HG03095 (cell line): Measurements from ENCODE around the gene CEBPB.
"Not testable (repeated sequence)": the region's sequence is repeated elsewhere in the genome, so short reads cannot be mapped to it uniquely, and the experiment has no call there.

Experiments used
- ATAC-seq: cut with Tn5 transposase; IDR thresholded peaks from one replicate; pipeline ENCODE4 v1.9.1; 2021; ENCODE audit warnings: moderate library complexity; ENCODE audit not compliant: unreplicated experiment

The CEBPB gene

GRCh38 chr20:50192364-50193198 is 2.0 kb downstream of the CEBPB start:
- ATAC-seq = peak; percentile 29

GRCh38 chr20:50193199-50193835 is 2.7 kb downstream of the CEBPB start:
- no peak for ATAC-seq

GRCh38 chr20:50193836-50194421 is 3.3 kb downstream of the CEBPB start:
- no peak for ATAC-seq

- no peak for ATAC-seq
Observed at GRCh38 chr20:50194422-50194830, 3.8 kb downstream of the CEBPB start.

- no peak for ATAC-seq
Observed at GRCh38 chr20:50194831-50195523, 4.3 kb downstream of the CEBPB start.

- no peak for ATAC-seq
Observed at GRCh38 chr20:50195524-50196120, 5.0 kb downstream of the CEBPB start.

GRCh38 chr20:50196248-50196647 is 5.6 kb downstream of the CEBPB start:
- no peak for ATAC-seq

GRCh38 chr20:50196896-50197295 is 6.3 kb downstream of the CEBPB start:
- no peak for ATAC-seq

GRCh38 chr20:50197463-50198179 is 7.0 kb downstream of the CEBPB start:
- no peak for ATAC-seq

GRCh38 chr20:50198180-50198666 is 7.6 kb downstream of the CEBPB start:
- ATAC-seq = no peak

GRCh38 chr20:50198716-50199115 is 8.1 kb downstream of the CEBPB start:
- no peak for ATAC-seq

GRCh38 chr20:50199703-50200102 is 9.1 kb downstream of the CEBPB start:
- ATAC-seq = no peak

GRCh38 chr20:50200482-50201104 is 10.0 kb downstream of the CEBPB start:
- ATAC-seq = no peak

- ATAC-seq = not testable (repeated sequence)
Observed at GRCh38 chr20:50201710-50202109, 11.1 kb downstream of the CEBPB start.

GRCh38 chr20:50202677-50203076 is 12.0 kb downstream of the CEBPB start:
- ATAC-seq = no peak

GRCh38 chr20:50203951-50204937 is 13.6 kb downstream of the CEBPB start:
- ATAC-seq = no peak

- no peak for ATAC-seq
Observed at GRCh38 chr20:50207026-50207425, 16.4 kb downstream of the CEBPB start.

- no peak for ATAC-seq
Observed at GRCh38 chr20:50208085-50208491, 17.5 kb downstream of the CEBPB start.

GRCh38 chr20:50208815-50209214 is 18.2 kb downstream of the CEBPB start:
- ATAC-seq = not testable (repeated sequence)
